HG03521 (cell line): ENCODE data around the gene POGZ.

Source experiments
- ATAC-seq: cut with Tn5 transposase; IDR thresholded peaks from one replicate; pipeline ENCODE4 v1.9.1; 2021; ENCODE audit warnings: mild to moderate bottlenecking, moderate library complexity; ENCODE audit not compliant: unreplicated experiment

POGZ gene, protein sequence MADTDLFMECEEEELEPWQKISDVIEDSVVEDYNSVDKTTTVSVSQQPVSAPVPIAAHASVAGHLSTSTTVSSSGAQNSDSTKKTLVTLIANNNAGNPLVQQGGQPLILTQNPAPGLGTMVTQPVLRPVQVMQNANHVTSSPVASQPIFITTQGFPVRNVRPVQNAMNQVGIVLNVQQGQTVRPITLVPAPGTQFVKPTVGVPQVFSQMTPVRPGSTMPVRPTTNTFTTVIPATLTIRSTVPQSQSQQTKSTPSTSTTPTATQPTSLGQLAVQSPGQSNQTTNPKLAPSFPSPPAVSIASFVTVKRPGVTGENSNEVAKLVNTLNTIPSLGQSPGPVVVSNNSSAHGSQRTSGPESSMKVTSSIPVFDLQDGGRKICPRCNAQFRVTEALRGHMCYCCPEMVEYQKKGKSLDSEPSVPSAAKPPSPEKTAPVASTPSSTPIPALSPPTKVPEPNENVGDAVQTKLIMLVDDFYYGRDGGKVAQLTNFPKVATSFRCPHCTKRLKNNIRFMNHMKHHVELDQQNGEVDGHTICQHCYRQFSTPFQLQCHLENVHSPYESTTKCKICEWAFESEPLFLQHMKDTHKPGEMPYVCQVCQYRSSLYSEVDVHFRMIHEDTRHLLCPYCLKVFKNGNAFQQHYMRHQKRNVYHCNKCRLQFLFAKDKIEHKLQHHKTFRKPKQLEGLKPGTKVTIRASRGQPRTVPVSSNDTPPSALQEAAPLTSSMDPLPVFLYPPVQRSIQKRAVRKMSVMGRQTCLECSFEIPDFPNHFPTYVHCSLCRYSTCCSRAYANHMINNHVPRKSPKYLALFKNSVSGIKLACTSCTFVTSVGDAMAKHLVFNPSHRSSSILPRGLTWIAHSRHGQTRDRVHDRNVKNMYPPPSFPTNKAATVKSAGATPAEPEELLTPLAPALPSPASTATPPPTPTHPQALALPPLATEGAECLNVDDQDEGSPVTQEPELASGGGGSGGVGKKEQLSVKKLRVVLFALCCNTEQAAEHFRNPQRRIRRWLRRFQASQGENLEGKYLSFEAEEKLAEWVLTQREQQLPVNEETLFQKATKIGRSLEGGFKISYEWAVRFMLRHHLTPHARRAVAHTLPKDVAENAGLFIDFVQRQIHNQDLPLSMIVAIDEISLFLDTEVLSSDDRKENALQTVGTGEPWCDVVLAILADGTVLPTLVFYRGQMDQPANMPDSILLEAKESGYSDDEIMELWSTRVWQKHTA (N-terminal part only)

DNA sequence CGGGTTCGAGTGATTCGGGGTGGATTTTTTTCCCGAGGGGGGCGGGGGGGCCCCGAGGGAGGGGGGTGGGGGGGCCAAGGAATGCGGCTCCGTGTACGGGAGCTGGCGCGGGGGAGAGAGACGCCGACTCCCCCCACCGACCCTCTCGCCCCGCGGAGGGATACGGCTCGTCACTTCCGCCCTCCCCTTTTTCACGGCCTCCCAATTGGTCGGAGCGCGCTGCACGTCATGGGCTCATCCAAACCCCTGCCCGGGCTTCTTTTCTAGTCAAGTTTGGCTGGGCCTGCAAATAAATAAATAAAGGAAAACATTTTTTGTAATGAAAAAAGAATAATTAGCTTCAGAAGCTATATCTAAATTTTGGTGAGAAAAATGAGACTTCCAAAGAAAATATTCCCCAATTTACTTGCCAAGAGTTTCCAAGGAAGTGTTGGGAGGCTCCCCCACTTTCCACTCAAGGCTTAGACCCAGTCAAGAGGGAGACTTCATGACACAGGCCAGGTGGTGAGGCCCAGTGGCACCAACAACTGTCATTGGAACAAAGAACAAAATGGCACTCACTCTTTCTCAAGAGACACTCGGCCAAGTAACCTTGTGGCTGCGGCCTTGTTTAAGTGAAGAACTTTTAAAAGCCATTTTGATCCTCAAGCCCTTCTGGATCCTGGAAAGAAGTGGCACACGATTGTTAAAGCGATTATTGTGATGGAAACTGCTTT lies at the start of gene POGZ:
POGZ (minus strand) TSS at position 164 of the 716 bp plus-strand sequence. CDS start 17,290 bp downstream, outside the sequence.
- ATAC-seq, result peak; percentile 70

DNA sequence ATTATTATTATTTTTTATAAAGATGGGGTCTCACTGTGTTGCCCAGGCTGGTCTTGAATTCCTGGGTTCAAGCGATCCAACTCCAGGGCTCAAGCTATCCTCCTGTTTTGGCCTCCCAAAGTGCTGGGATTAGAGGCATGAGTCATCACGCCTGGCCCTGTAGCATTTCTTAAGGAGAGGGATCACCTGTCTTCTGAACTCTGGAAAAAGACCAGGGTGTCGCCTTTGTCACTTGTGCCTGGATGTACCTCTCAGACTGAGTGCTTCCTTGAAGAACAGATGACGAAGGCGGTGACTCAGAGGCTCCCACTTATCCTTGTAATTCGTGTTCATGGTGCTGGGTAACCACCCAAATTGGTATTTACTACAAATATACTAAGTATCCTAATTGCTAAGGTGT lies 49.5 kb upstream of the POGZ start:
- no peak for ATAC-seq

DNA sequence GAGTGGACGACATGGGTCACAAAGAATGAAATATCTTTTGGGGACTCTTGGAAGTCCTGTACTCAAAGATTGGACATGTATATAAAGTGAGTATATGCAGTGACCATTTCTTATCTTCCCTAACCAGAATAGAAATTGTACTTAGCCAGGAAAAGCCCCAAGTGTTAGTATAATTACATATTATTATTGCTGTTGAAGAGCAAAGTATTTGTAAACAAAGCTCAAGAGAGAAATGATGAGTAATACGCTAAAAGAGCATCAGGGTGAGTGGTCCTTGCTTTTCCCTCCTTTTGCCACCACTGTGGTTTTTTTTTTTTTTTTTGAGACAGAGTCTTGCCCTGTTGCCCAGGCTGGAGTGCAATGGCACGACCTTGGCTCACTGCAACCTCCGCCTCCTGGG lies 45.5 kb upstream of the POGZ start:
- no peak for ATAC-seq

DNA sequence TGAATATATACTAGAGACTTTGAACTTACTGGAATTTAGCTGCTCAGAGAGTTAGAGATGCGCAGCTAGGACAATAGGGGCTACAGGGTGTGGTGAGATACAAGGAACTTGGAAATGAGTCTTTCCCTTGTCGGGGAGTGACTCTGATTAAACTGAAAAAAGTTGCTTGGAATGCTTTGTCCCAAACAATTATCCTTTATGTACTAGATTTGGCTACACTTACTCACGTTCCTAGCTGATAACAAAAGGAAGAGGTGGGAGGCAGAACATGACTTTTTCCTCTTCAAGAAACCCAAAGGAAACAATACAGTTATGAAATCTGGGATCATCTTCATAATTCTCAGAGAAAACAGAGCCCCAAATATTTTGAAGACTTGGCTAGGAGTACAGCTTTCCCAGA lies 45.0 kb upstream of the POGZ start:
- no peak for ATAC-seq

DNA sequence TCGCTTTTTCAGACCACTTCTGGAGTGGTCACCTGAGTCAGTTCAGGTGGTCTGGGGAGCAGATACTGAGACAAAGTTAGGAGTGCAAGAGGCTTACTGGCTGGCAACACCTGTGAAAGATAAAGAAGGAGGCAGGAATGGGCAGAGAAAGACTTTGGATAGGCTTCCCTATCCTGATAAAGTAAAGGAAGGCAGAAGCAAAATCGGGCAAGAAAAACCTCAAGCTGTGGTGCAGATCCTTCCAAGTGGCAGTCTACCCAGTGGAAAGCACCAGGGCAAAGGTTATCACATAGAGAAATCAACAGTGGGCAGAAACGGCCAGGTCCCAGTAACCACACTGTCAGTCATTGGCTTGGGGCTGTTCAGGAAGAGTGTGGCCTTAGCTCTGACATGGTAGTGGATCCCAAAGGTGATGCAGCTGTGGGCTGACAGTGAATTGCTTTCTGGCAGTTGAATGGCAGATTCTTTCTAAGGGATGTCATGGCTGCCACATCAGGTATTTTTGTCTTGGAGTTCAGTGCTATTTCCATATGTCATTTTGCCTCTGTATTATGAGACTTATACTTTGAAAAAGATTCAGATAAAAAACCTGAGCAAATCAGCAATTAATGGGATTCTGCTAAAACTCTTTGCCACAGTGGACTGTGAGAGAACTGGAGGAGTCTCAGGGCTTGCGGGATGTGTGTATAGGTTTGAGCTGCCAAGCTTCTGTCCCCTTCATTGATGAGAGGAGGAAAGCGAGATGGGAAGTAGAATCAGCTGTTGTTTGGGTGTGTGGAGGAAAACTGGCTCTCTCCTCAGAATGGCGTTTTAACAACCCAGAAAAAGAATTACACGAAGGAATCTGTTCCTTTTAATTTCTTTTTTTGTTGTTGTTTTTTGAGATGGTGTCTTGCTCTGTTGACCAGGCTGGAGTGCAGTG lies 43.8 kb upstream of the POGZ start:
- no peak for ATAC-seq

DNA sequence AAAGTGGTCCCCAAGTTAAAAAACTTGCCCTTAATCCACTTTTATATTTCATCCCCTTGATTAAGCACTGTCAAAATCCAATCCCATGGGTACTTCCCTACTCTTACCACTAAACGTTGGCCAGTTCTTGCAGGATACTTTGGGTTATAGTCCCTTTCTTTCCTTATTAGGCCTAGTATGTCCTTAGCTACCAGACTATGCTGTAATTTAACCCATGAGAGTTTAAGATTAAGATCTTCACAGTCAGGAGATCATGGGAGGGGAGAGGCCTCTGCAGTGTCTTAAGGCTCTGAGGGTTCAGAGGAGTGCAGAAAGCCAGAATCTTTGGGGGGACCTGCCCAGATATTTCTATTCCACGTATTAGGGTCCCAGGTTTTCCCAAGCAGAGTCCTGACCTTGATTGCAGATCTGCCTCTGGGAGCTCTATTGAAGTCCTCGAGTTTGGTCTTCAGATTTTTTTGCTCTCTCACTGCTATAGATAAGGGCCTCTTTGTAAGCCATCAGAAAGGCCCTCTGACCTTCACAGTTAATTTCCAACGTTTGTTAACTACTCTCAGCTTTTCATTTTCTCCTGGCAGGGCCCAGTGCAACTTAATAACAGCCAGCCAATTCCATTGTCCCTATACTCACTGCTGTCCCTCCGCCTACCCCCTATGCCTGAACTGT lies 42.9 kb upstream of the POGZ start:
- no peak for ATAC-seq

DNA sequence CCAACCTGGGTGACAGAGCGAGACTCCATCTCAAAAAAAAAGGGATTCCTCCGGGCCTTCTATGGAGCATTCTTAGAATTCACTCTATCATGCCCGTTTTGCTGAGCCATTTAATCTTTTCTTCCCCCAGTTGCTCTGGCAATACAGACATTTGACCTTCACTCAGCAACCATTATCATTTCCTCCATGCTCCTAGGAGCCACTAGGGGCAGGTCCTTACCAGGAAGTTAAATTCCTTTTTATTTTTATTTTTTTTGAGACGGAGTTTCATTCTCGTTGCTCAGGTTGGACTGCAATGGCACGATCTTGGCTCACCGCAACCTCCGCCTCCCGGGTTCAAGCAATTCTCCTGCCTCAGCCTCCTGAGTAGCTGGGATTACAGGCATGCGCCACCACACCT lies 42.2 kb upstream of the POGZ start:
- no peak for ATAC-seq

DNA sequence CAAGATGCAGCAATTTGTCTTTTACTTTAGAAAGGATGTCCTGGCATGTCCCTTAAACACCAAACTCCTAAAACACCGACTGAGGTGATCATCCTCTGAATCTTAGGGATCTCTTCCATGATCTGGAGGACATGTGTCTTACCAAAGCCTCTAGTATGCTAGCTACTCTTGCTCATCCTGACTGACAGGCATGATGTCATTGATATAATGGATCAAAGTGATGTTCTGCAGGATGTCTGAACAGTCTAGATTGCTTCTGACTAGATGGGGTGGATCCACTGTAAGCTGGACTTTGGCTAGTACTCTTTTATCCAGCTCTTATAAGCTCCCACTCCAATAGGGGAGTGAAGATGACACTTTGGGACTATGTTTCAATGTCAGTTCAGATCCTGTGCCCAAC lies 40.6 kb upstream of the POGZ start:
- ATAC-seq, result no peak

DNA sequence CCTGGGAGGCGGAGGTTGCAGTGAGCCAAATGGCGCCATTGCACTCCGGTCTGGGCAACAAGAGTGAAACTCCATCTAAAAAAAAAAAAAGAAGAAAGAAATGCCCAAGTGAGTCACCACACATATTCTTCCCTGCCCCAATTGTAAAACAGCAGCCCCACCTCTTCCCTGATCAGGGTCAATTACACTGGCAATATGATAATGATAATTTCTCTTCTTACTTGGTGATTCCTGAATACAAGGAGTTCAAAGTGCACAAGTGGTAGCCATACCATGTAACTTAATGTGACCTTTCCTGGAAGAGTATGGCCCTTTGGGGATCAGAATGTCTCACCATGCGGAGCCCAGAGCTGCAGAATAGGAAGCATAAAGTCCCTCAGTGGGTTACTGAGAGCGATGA lies 40.1 kb upstream of the POGZ start:
- no peak for ATAC-seq

DNA sequence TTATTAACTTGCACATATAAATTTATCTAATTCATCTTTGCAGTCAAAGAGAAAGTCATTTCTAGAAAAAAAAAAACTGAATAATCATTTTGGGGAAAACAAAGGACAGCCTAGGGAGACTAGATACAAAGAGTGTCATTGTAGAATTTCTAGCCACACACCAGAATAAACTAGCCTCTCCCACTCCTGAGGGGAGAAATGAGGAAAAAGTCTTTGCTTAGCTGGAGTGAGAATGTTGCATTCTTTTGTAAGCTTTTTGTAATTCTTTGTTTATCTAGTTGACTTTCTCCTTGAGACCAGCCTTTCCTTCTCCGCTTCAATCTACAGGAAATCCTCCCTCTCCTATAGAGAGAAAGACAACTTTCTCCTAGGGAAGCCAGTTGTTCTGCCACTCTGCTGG lies 36.0 kb upstream of the POGZ start:
- no peak for ATAC-seq

DNA sequence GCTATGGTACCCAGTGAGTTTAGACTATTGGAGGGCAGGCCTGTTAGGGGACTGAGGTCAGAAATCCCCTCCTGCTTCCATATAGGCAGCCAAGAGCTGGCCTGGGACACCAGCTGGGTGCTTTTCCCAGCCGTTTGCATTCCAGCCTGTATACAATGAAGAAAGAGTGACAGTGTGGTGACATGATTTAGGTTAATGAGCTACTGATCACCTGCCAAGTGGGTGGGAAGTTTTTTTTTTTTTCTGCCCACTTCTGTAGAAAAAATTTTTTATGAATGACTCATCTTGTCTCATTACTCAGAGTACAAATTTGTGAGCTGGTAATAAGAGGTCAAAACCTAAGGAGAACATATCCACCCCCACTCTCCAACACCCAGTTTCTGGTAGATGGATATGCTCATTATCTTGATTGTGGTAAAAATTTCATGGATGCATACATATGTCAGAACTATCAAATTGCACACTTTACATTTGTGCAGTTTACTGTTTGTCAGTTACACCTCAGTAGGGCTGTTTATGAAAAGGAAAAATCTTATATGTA lies 35.5 kb upstream of the POGZ start:
- ATAC-seq, result no peak

DNA sequence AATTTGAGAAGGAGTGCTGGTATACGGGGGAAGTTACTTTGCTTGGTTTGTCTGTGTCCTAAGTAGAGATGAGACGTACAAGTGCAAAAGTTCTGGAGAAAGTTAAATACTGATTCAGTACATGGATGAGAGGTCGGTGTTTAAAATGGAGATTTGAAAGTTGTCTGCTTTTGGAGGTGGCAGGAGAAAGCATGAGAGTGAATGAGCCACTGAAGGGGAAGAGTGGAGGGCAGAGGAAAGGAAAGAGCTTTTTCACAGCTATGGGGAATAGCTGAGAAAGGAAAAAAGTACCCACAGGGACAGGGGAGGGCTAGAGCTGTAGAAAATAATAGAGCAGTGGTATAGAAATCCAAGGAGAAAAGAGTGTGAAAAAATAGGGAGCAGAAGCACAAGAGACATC lies 33.7 kb upstream of the POGZ start:
- ATAC-seq, result no peak

DNA sequence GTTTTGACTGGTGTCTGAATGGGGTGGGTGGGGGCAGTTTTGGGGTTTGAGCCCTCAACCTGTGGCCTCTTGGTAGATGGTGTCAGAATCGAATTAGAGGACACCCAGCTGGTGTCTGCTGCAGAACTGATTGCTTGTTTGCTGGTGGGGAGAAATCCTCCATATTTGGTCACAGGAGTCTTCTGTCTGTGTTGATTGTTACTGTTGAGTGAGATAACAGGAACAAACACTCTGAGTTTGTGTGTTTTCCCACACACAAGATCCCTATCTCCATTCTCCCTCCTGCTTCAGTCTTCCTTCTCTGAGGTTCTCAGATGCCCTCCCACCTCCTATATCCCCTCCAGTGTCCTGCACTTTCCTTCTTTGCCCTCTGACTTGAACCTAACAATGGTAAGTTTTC lies 32.8 kb upstream of the POGZ start:
- no peak for ATAC-seq

DNA sequence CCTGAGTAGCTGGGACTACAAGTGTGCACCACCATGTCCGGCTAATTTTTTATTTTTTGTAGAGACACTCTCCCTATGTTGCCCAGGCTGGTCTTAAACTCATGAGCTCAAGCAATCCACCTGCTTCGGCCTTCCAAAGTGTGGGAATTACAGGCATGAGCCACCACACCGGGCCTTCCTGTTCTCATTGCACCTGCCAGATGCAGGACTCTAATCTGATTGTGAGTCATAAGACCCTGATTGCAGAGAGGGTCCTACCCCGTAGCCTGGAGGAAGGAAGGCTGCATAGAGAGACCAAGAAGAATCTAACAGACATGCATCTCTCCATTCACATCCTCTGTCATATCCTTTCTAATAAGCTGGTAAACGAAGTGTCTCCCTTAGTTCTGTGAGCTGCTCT lies 32.3 kb upstream of the POGZ start:
- ATAC-seq, result no peak

DNA sequence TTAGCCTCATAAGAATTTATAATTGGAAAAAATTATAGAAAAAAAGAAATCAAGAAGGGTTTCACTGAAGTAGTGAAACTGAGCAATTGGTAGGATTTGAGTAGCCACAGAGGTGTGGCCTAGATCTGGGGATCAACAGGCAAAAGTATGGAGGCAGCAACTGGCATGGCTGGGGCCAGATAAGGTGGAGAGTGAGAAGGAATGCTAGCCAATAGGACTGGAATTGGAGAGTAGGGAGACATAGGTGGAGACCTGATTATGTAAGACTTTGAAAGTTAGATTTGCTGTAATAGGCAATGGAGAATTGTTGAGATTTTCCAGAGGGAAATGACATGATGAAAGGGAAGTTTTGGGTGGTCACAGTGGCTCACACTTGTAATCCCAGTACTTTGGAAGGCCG lies 27.3 kb upstream of the POGZ start:
- ATAC-seq, result no peak

DNA sequence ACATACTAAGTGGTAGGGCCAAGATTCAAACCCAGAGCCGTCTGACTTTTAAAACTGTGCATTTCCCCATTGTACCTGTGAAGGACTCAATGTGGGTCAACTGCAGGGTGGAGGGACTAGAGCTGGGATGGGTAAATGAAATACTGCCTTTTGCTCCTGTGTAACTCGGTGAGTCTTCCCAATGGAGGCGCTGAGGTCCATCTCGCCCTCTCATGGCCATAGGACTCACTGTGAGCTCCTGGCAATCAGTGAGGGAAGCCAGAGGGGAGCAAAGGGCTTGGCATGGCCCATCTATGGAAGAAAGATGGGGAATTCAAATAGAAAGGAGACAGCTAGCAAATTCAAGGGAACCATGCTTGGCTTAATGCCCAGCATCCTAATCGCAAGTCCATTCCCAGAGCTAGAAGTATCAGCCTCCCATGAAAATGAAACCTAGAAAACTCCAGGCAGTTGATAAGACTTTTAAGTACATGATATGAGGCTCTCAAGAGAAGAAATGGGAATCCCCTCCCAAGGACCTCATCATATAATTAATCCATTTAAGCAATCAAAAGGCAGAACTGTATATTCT lies 26.5 kb upstream of the POGZ start:
- no peak for ATAC-seq

DNA sequence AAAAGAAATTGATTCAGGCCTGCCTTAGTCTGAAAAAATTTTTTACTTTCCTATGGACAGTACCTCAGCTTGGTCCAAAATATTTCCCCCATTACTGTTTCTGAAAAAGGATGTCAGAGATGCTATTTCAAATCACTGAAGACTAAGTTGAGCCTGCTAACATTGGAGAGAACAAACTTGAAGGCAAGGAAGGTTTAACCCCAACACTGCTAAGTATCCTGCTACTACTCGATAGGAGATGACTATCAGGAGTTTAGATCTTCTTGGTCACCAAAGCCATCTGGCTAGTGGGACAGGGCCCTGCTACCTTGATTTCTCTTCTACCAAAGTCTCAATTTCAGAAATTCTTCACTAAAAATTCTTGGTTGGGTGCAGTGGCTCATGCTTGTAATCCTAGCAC lies 22.7 kb upstream of the POGZ start:
- ATAC-seq, result no peak

DNA sequence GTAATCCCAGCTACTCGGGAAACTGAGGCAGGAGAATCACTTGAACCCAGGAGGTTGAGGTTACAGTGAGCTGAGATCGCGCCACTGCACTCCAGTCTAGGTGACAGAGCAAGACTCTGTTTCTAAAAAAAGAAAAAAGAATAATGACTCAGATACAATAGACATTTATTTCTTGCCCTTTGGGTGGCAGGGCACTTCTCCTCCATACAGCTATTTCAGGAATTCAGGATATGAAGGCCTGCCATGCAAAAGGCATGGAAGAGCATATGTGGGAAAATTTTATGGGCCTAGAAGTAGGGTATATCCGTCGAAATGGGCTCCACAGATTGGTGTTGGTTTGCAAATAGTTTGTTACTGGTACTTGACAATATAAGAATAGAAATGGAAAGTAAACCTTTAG lies 20.2 kb upstream of the POGZ start:
- no peak for ATAC-seq

DNA sequence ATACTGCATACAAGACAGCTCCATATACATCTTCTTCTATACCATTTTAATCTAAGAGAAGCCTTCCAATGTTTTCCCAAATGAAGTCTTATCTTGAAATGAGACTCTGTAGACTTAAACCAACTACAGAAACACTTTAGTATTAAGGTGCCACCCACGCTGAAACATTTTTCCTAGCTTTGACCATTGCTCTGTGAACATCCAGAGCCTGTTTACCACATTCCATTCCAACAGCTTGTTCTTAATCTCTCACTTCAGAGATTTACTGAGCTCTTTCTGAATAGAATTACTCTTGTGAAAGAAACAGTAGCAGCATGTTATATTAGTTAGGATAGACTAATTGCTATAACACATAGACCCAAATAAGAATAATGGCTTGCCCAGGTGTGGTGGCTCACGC lies 19.6 kb upstream of the POGZ start:
- no peak for ATAC-seq
